ENCODE results near the gene FUT4. TPM values are rescaled to one million over a fixed set of nuclear protein-coding genes. Genes with fewer than 3 reads are reported as not detected.

Gene FUT4
- total and polyA plus RNA-seq, 10 of the 15 experiments (the other 5 are each of a cell fraction or from before 2014, with no cell fraction given): 0.68 to 9.1 (median 2.3) TPM

DNA sequence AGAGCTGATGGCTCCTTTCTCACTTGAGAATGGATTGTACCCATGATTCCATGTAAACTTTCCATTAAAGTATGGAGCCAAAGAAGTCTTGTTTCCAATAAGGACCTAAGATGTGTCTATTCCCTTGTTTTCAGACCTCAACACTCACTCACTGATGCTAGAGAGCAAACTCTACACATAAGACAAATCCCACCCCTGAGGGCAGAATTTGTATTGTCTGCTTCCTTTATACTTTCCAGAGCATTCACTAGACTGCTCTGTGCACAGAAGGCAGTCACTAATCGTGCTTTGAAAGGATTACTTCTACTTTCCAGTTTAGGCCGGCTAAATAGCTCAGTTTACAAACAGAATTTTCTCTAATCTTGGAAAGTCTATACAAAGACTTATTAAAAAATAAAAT, 43.5 kb upstream of the FUT4 start (continued):
- no peak for TF ChIP-seq IRF5 (IDR thresholded peaks at IDR 0.05; ENCODE audit: borderline replicate concordance)

- H2AFZ ChIP-seq (ENCODE audit: control insufficient read depth, low read depth, low read length): no peak overlapping the region
- SMC1A ChIA-PET (ENCODE audit: uncharacterized antibody, unreplicated experiment): interaction anchor here (0.7 to 5.6 kb wide), 13 partner anchors 9 to 1309 kb away, joined by 3 to 59 read pairs (median 3); partner anchors contain the start of gene C11orf97
- TF ChIP-seq EED (IDR thresholded peaks at IDR 0.05; ENCODE audit: low read depth) (no peak), SMC3 (IDR thresholded peaks at IDR 0.05; ENCODE audit: borderline replicate concordance, low read length) (peak; percentile 20; the same call in 1 of the 2 replicates)
- TF ChIP-seq, protein P1, sequence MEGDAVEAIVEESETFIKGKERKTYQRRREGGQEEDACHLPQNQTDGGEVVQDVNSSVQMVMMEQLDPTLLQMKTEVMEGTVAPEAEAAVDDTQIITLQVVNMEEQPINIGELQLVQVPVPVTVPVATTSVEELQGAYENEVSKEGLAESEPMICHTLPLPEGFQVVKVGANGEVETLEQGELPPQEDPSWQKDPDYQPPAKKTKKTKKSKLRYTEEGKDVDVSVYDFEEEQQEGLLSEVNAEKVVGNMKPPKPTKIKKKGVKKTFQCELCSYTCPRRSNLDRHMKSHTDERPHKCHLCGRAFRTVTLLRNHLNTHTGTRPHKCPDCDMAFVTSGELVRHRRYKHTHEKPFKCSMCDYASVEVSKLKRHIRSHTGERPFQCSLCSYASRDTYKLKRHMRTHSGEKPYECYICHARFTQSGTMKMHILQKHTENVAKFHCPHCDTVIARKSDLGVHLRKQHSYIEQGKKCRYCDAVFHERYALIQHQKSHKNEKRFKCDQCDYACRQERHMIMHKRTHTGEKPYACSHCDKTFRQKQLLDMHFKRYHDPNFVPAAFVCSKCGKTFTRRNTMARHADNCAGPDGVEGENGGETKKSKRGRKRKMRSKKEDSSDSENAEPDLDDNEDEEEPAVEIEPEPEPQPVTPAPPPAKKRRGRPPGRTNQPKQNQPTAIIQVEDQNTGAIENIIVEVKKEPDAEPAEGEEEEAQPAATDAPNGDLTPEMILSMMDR (IDR thresholded peaks at IDR 0.05 in 2 of 3, conservative IDR thresholded peaks at IDR 0.05 in 1 of 3; ENCODE audit: control insufficient read depth in 2 of 3, extremely low read depth in 1 of 3, insufficient read depth in 1 of 3, low read depth in 3 of 3, low read length in 3 of 3): peak in 2 of 3 experiments; percentile 5 to 40; a peak in 2 of 6 replicates
- H3K4me3 ChIP-seq: no peak overlapping the region
- H3K79me2 ChIP-seq (ENCODE audit: control insufficient read depth, insufficient read depth, low read length): no peaks in the 10 kb centered on the region
- no peak for DNase-seq (ENCODE audit: low read depth, low spot score)
- RAD21 ChIA-PET (ENCODE audit: unreplicated experiment): interaction anchor here (0.6 to 1.8 kb wide), 7 partner anchors 11 to 366 kb away, joined by 3 to 13 read pairs (median 3); partner anchors contain the start of gene C11orf97
- 98% methylated on average over 2 of the region's 2 CpGs for WGBS (ENCODE audit: insufficient coverage, insufficient replicate concordance, low lambda C conversion rate, missing lambda C conversion rate)
- intact Hi-C loops (cut with micrococcal nuclease; ENCODE audit: unreplicated experiment): loop anchor here (5.0 kb wide), 1 partner anchor 579 kb away; no protein-coding TSS in a partner anchor
- H3K9me3 ChIP-seq (replicated peaks; ENCODE audit: control insufficient read depth, insufficient read depth, low read length): no peaks in the 10 kb centered on the region
- no peak for ATAC-seq
- peaks cover 0 to 14% of the 10 kb centered on the region in 2 experiments; a peak in 3 of 4 replicates for H3K36me3 ChIP-seq (ENCODE audit: control insufficient read depth in 2 of 2, insufficient read depth in 2 of 2, low read length in 1 of 2)
- POLR2A ChIA-PET: interaction anchor here (0.7 kb wide), 1 partner anchor 20 kb away, joined by 5 read pairs; no protein-coding TSS in a partner anchor
- in situ Hi-C loops (cut with MboI): loop anchor here (5.0 to 10.0 kb wide), 3 partner anchors 174 to 607 kb away; no protein-coding TSS in a partner anchor
- no TSS peak for BruUV-seq (replicated peaks)
- H3K27me3 ChIP-seq (replicated peaks in 1 of 2; ENCODE audit: control insufficient read depth in 2 of 2, insufficient read depth in 2 of 2, low read length in 1 of 2): no peaks in the 10 kb centered on the region
- H3K4me1 ChIP-seq (ENCODE audit: control insufficient read depth, insufficient read depth, low read length): no peaks in the 10 kb centered on the region
- FAIRE-seq: no peak
- H3K4me2 ChIP-seq (ENCODE audit: control insufficient read depth, insufficient read depth): no peak overlapping the region
- no peaks in the 10 kb centered on the region for H4K20me1 ChIP-seq (ENCODE audit: control insufficient read depth, insufficient read depth)
- no peak overlapping the region for H3K9ac ChIP-seq (ENCODE audit: control insufficient read depth, insufficient read depth, low read length)
- H3K27ac ChIP-seq (ENCODE audit: control insufficient read depth, insufficient read depth): no peak overlapping the region
- CTCF ChIA-PET: interaction anchor here (0.7 to 5.0 kb wide), 15 partner anchors 9 to 606 kb away, joined by 3 to 88 read pairs (median 3); partner anchors contain the start of gene C11orf97
Measured at GRCh38 chr11:94501522-94501921, 42.2 kb upstream of the FUT4 start.
